Measurements from ENCODE around the gene MEX3A. TPM values are rescaled to one million over a fixed set of nuclear protein-coding genes. Genes with fewer than 3 reads are reported as not detected.

Gene MEX3A
- total RNA-seq, 1 experiment from 2014 or later: 5.0 TPM

GRCh38 chr1:156114919-156115513 lies 32.8 kb upstream of the MEX3A start:
- intact Hi-C loops (cut with micrococcal nuclease; ENCODE audit: unreplicated experiment): no loop called here
- no peaks in the 10 kb centered on the region for H3K9me3 Mint-ChIP-seq (ENCODE audit: low read depth, unreplicated experiment)
- H3K4me1 Mint-ChIP-seq (ENCODE audit: low read depth, unreplicated experiment): peaks cover 52% of the 10 kb centered on the region
- H3K36me3 Mint-ChIP-seq (ENCODE audit: insufficient read depth, unreplicated experiment): peaks cover 69% of the 10 kb centered on the region
- BruUV-seq (replicated peaks): no TSS peak
- CTCF ChIA-PET: interaction anchor here (1.0 to 3.2 kb wide), 6 partner anchors 8 to 168 kb away, joined by 3 to 25 read pairs (median 12); partner anchors contain the start of gene SMG5
- no peaks in the 10 kb centered on the region for H3K27me3 Mint-ChIP-seq (ENCODE audit: unreplicated experiment)
- no peak for DNase-seq
- TF ChIP-seq CTCF (IDR thresholded peaks at IDR 0.05; ENCODE audit: unreplicated experiment): no peak
- peak overlapping the region; percentile 82 for H3K4me3 Mint-ChIP-seq (ENCODE audit: low read depth, unreplicated experiment)
- H3K27ac Mint-ChIP-seq (ENCODE audit: unreplicated experiment): peak overlapping the region; percentile 85

GRCh38 chr1:156114101-156114918 lies 32.0 kb upstream of the MEX3A start, which contains the start of gene LMNA:
Gene LMNA, plus strand, starts transcription at chr1:156114711. Its CDS starts 208 bp downstream, at chr1:156114919.
- peaks cover 65% of the 10 kb centered on the region for H3K36me3 Mint-ChIP-seq (ENCODE audit: insufficient read depth, unreplicated experiment)
- DNase-seq: peak; percentile 96
- H3K27me3 Mint-ChIP-seq (ENCODE audit: unreplicated experiment): no peaks in the 10 kb centered on the region
- CTCF ChIA-PET: interaction anchor here (0.5 to 3.2 kb wide), 8 partner anchors 9 to 169 kb away, joined by 3 to 25 read pairs (median 6); partner anchors contain the start of gene SMG5
- TF ChIP-seq CTCF (IDR thresholded peaks at IDR 0.05; ENCODE audit: unreplicated experiment): no peak
- peaks cover 52% of the 10 kb centered on the region for H3K4me1 Mint-ChIP-seq (ENCODE audit: low read depth, unreplicated experiment)
- peak within 1 kb of the TSS; percentile 82 for H3K4me3 Mint-ChIP-seq (ENCODE audit: low read depth, unreplicated experiment)
- no peaks in the 10 kb centered on the region for H3K9me3 Mint-ChIP-seq (ENCODE audit: low read depth, unreplicated experiment)
- intact Hi-C loops (cut with micrococcal nuclease; ENCODE audit: unreplicated experiment): no loop called here
- no TSS peak for BruUV-seq (replicated peaks)
- H3K27ac Mint-ChIP-seq (ENCODE audit: unreplicated experiment): peak within 1 kb of the TSS; percentile 85

GRCh38 chr1:156113282-156113950 lies 31.2 kb upstream of the MEX3A start:
- CTCF ChIA-PET: interaction anchor here (0.5 to 3.2 kb wide), 5 partner anchors 10 to 98 kb away, joined by 5 to 25 read pairs (median 7); no protein-coding TSS in a partner anchor

More at GRCh38 chr1:156113282-156113950, 31.2 kb upstream of the MEX3A start:
- Mint-ChIP-seq H3K4me3 (ENCODE audit: low read depth, unreplicated experiment) (peak overlapping the region; percentile 82), H3K27ac (ENCODE audit: unreplicated experiment) (peak overlapping the region; percentile 85), H3K9me3 (ENCODE audit: low read depth, unreplicated experiment) (no peaks in the 10 kb centered on the region), H3K27me3 (ENCODE audit: unreplicated experiment) (no peaks in the 10 kb centered on the region), H3K36me3 (ENCODE audit: insufficient read depth, unreplicated experiment) (peaks cover 59% of the 10 kb centered on the region), H3K4me1 (ENCODE audit: low read depth, unreplicated experiment) (peaks cover 48% of the 10 kb centered on the region)
- intact Hi-C loops (cut with micrococcal nuclease; ENCODE audit: unreplicated experiment): no loop called here
- no peak for DNase-seq
- no TSS peak for BruUV-seq (replicated peaks)
- no peak for TF ChIP-seq CTCF (IDR thresholded peaks at IDR 0.05; ENCODE audit: unreplicated experiment)

Measured in Calu3 (cell line).